Stimulated activated CD8-positive, alpha-beta memory T cell treated with anti-CD3 and anti-CD28 coated beads, Interleukin-4, amount 100 ng/mL, for 1 hour (primary cell): Measurements from ENCODE around the gene ANG.
"Not testable (repeated sequence)": the region's sequence is repeated elsewhere in the genome, so short reads cannot be mapped to it uniquely, and the experiment has no call there.

Experiments used
- DNase-seq, 2 donors: peaks; one replicate each; pipeline ENCODE4 v3.0.0-alpha.2; 2020; ENCODE audit warnings: low read depth in 2 of 2, low spot score in 1 of 2

ANG gene

GRCh38 chr14:20698018-20698329 is 9.4 kb downstream of the ANG start:
- no peak for DNase-seq

- DNase-seq, result no peak
Observed at GRCh38 chr14:20698934-20699333, 10.4 kb downstream of the ANG start.

GRCh38 chr14:20699931-20700330 is 11.4 kb downstream of the ANG start:
- no peak for DNase-seq

GRCh38 chr14:20700965-20701364 is 12.4 kb downstream of the ANG start:
- not testable (repeated sequence) for DNase-seq

GRCh38 chr14:20706657-20707355 is 18.2 kb downstream of the ANG start:
- no peak for DNase-seq

- DNase-seq, result no peak
Observed at GRCh38 chr14:20707622-20708021, 19.1 kb downstream of the ANG start.

GRCh38 chr14:20711261-20711660 is 22.7 kb downstream of the ANG start:
- DNase-seq, result no peak

- no peak for DNase-seq
Observed at GRCh38 chr14:20711685-20712084, 23.1 kb downstream of the ANG start.

GRCh38 chr14:20712904-20713303 is 24.3 kb downstream of the ANG start:
- DNase-seq, result no peak

GRCh38 chr14:20714593-20715250 is 26.2 kb downstream of the ANG start:
- DNase-seq, result no peak

- DNase-seq, result no peak
Observed at GRCh38 chr14:20719777-20720176, 31.2 kb downstream of the ANG start.

- DNase-seq, result no peak
Observed at GRCh38 chr14:20720741-20721140, 32.2 kb downstream of the ANG start.

- no peak for DNase-seq
Observed at GRCh38 chr14:20722016-20722415, 33.5 kb downstream of the ANG start.

- DNase-seq, result no peak
Observed at GRCh38 chr14:20723488-20723887, 34.9 kb downstream of the ANG start.

GRCh38 chr14:20726121-20726520 is 37.6 kb downstream of the ANG start:
- not testable (repeated sequence) for DNase-seq

GRCh38 chr14:20726531-20726930 is 38.0 kb downstream of the ANG start:
- DNase-seq, result no peak

GRCh38 chr14:20730891-20731290 is 42.3 kb downstream of the ANG start:
- no peak for DNase-seq

- DNase-seq, result no peak
Observed at GRCh38 chr14:20732477-20732876, 43.9 kb downstream of the ANG start.

- no peak for DNase-seq
Observed at GRCh38 chr14:20732979-20733635, 44.5 kb downstream of the ANG start.

- no peak for DNase-seq
Observed at GRCh38 chr14:20733684-20734429, 45.3 kb downstream of the ANG start.

- no peak for DNase-seq
Observed at GRCh38 chr14:20734430-20734806, 45.9 kb downstream of the ANG start.

GRCh38 chr14:20738292-20738691 is 49.7 kb downstream of the ANG start:
- not testable (repeated sequence) for DNase-seq
